HG02973 (cell line): ENCODE data around the gene NGLY1.

ENCODE experiments used
- ATAC-seq: cut with Tn5 transposase; IDR thresholded peaks from one replicate; pipeline ENCODE4 v1.9.1; 2021; ENCODE audit warnings: moderate library complexity; ENCODE audit not compliant: unreplicated experiment

Gene NGLY1

GRCh38 chr3:25784971-25785370, 1.7 kb upstream of the NGLY1 start:
- no peak for ATAC-seq

GRCh38 chr3:25783661-25784512, 644 bp upstream of the NGLY1 start:
- ATAC-seq = peak; percentile 20

GRCh38 chr3:25782636-25782937, 656 bp downstream of the NGLY1 start:
- ATAC-seq = no peak

GRCh38 chr3:25781758-25782594, 1.3 kb downstream of the NGLY1 start:
- ATAC-seq = peak; percentile 63

GRCh38 chr3:25781145-25781757, 2.0 kb downstream of the NGLY1 start:
- ATAC-seq = no peak

GRCh38 chr3:25780618-25781017, 2.6 kb downstream of the NGLY1 start:
- ATAC-seq = no peak

GRCh38 chr3:25775936-25776335, 7.3 kb downstream of the NGLY1 start:
- ATAC-seq = no peak

GRCh38 chr3:25768851-25769250, 14.4 kb downstream of the NGLY1 start:
- ATAC-seq = peak; percentile 98

- ATAC-seq = no peak
Observed at GRCh38 chr3:25751725-25752124, 31.5 kb downstream of the NGLY1 start.

GRCh38 chr3:25751048-25751447, 32.2 kb downstream of the NGLY1 start:
- no peak for ATAC-seq

- no peak for ATAC-seq
Observed at GRCh38 chr3:25749031-25749581, 34.1 kb downstream of the NGLY1 start.

- no peak for ATAC-seq
Observed at GRCh38 chr3:25748189-25748588, 35.1 kb downstream of the NGLY1 start.

GRCh38 chr3:25747033-25747432, 36.2 kb downstream of the NGLY1 start:
- no peak for ATAC-seq

- ATAC-seq = no peak
Observed at GRCh38 chr3:25744470-25744869, 38.8 kb downstream of the NGLY1 start.

GRCh38 chr3:25728101-25728500, 55.1 kb downstream of the NGLY1 start:
- no peak for ATAC-seq

- no peak for ATAC-seq
Observed at GRCh38 chr3:25727316-25727715, 55.9 kb downstream of the NGLY1 start.

GRCh38 chr3:25725810-25726209, 57.4 kb downstream of the NGLY1 start:
- ATAC-seq = no peak

GRCh38 chr3:25724948-25725645, 58.1 kb downstream of the NGLY1 start:
- no peak for ATAC-seq

GRCh38 chr3:25723802-25724201, 59.4 kb downstream of the NGLY1 start:
- no peak for ATAC-seq

GRCh38 chr3:25719321-25719720, 63.9 kb downstream of the NGLY1 start:
- ATAC-seq = no peak
